Activated CD8-positive, alpha-beta T cell treated with anti-CD3 and anti-CD28 coated beads, Interleukin-2, amount 10 ng/mL, durations not matched to agents 7 days and 5 days (primary cell): ENCODE measurements around the gene RFESD. TPM values are rescaled to one million over a fixed set of nuclear protein-coding genes. Genes with fewer than 3 reads are reported as not detected.

Experiments
- ATAC-seq: fragments of 150-1000 bp; cut with Tn5 transposase; one replicate; pipeline ENCODE4 v1.10.0; 2021; ENCODE audit warnings: moderate library complexity
- CTCF ChIA-PET: fragments of 350-600 bp; sonication (Branson Sonifier 250); formaldehyde crosslinking; loops from one replicate; lab custom pipeline; 2021; ENCODE audit warnings: antibody characterized with exemption; lab: Charles Lee
- POLR2A ChIA-PET: fragments of 350-600 bp; sonication (Branson Sonifier 250); formaldehyde crosslinking; loops from one replicate; lab custom pipeline; 2021; ENCODE audit warnings: antibody characterized with exemption; lab: Charles Lee
- DNase-seq: peaks from one replicate; pipeline ENCODE4 v3.0.0-alpha.2; 2020
- H3K27ac Mint-ChIP-seq: one replicate; pipeline ENCODE4 v1.8.0; 2021; ENCODE audit warnings: mild to moderate bottlenecking, mixed read lengths
- H3K27me3 Mint-ChIP-seq: one replicate; pipeline ENCODE4 v1.8.0; 2021; ENCODE audit warnings: low read depth, mixed read lengths
- H3K36me3 Mint-ChIP-seq: one replicate; pipeline ENCODE4 v1.8.0; 2021; ENCODE audit warnings: low read depth, mixed read lengths
- H3K4me1 Mint-ChIP-seq: one replicate; pipeline ENCODE4 v1.8.0; 2021; ENCODE audit warnings: low read depth, mixed read lengths
- H3K4me3 Mint-ChIP-seq: one replicate; pipeline ENCODE4 v1.8.0; 2021; ENCODE audit warnings: mild to moderate bottlenecking, mixed read lengths
- H3K9me3 Mint-ChIP-seq: one replicate; pipeline ENCODE4 v1.8.0; 2022; ENCODE audit warnings: mixed read lengths; ENCODE audit not compliant: insufficient read depth
- total RNA-seq, 2 experiments: library from RNA; stranded (reverse); gene quantifications; one replicate each; pipeline ENCODE4 v1.2.3, GENCODE V29; 2021

RFESD gene
- total RNA-seq, 2 experiments from 2014 or later = 4.9 to 5.1 TPM

GRCh38 chr5:95667061-95667618, 20.6 kb downstream of the RFESD start:
- H3K4me1 Mint-ChIP-seq = no peaks in the 10 kb centered on the region

DNA sequence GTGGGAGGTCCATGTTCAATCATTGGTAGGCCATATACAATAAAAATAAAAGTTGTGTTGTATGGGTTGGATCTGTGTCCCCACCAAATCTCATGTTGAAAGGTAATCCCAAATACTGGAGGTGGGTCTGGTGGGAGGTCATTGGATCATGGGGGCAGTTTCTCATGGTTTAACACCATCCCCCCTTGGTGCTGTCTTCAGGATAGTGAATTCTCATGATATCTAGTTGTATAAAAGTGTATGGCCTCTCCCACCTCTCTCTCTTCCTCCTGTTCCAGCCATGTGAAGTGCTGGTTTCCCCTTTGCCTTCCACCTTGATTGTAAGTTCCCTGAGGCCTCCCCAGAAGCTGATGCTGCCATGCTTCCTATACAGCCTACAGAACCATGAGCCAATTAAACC, 21.1 kb downstream of the RFESD start:
- ATAC-seq (no peak), DNase-seq (no peak)
- no peak overlapping the region for H3K27ac Mint-ChIP-seq
- H3K4me1 Mint-ChIP-seq = no peaks in the 10 kb centered on the region
- no peaks in the 10 kb centered on the region for H3K36me3 Mint-ChIP-seq
- POLR2A ChIA-PET = no interaction called here
- no peaks in the 10 kb centered on the region for H3K9me3 Mint-ChIP-seq
- peaks cover 7% of the 10 kb centered on the region for H3K27me3 Mint-ChIP-seq
- H3K4me3 Mint-ChIP-seq = no peak overlapping the region
- CTCF ChIA-PET = interaction anchor here (1.2 to 4.8 kb wide), 3 partner anchors 21 to 180 kb away, joined by 3 to 42 read pairs (median 3); partner anchors contain the start of gene RFESD

More at GRCh38 chr5:95667061-95667618, 20.6 kb downstream of the RFESD start:
- DNase-seq (no peak), ATAC-seq (no peak)
- Mint-ChIP-seq H3K4me3 (no peak overlapping the region), H3K9me3 (no peaks in the 10 kb centered on the region), H3K36me3 (no peaks in the 10 kb centered on the region), H3K27me3 (peaks cover 5% of the 10 kb centered on the region), H3K27ac (no peak overlapping the region)
- ChIA-PET POLR2A (no interaction called here), CTCF (interaction anchor here (1.2 to 4.8 kb wide), 4 partner anchors 21 to 181 kb away, joined by 3 to 42 read pairs (median 8); partner anchors contain the start of gene RFESD)

DNA sequence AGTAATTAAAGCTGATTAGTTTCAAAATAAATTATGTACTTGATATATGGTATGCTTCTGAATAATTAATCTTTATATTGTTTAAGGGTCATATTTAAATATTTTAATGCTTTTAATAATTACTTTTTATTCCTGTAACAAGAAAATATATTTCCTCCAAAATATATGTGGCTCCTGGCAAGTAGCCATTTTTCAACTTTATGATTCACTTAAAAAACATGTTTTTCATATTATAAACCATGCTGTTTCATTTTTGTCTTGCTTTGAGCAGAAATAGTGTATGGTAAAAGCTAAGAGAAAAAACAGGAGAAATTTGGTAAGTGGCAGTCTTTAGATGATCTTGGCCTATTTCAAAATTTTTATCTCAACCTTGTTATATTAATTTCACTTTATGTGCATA, 21.6 kb downstream of the RFESD start:
- Mint-ChIP-seq H3K4me1 (no peaks in the 10 kb centered on the region), H3K27me3 (peaks cover 10% of the 10 kb centered on the region), H3K9me3 (no peaks in the 10 kb centered on the region), H3K36me3 (no peaks in the 10 kb centered on the region), H3K4me3 (no peak overlapping the region), H3K27ac (no peak overlapping the region)
- ChIA-PET POLR2A (no interaction called here), CTCF (interaction anchor here (1.2 to 2.8 kb wide), 2 partner anchors 22 to 113 kb away, joined by 3 to 12 read pairs; partner anchors contain the start of gene RFESD)
- DNase-seq = no peak
- no peak for ATAC-seq

- no peak for ATAC-seq
- CTCF ChIA-PET = interaction anchor here (1.0 to 2.8 kb wide), 2 partner anchors 14 to 113 kb away, joined by 3 to 12 read pairs; no protein-coding TSS in a partner anchor
Observed at GRCh38 chr5:95668728-95669127, 22.2 kb downstream of the RFESD start.

GRCh38 chr5:95669540-95669939, 23.0 kb downstream of the RFESD start:
- Mint-ChIP-seq H3K27me3 (peaks cover 11% of the 10 kb centered on the region), H3K9me3 (no peaks in the 10 kb centered on the region), H3K27ac (no peak overlapping the region), H3K4me1 (no peaks in the 10 kb centered on the region), H3K4me3 (no peak overlapping the region), H3K36me3 (no peaks in the 10 kb centered on the region)
- ATAC-seq (no peak), DNase-seq (no peak)
- ChIA-PET POLR2A (no interaction called here), CTCF (interaction anchor here (1.0 to 2.8 kb wide), 3 partner anchors 14 to 112 kb away, joined by 3 to 12 read pairs (median 3); partner anchors contain the start of gene RFESD)

More at GRCh38 chr5:95668728-95669127, 22.2 kb downstream of the RFESD start:
- no peaks in the 10 kb centered on the region for H3K9me3 Mint-ChIP-seq
- H3K4me3 Mint-ChIP-seq = no peak overlapping the region
- no peak for DNase-seq
- H3K27me3 Mint-ChIP-seq = peaks cover 11% of the 10 kb centered on the region
- no peaks in the 10 kb centered on the region for H3K4me1 Mint-ChIP-seq
- no peaks in the 10 kb centered on the region for H3K36me3 Mint-ChIP-seq
- POLR2A ChIA-PET = no interaction called here
- no peak overlapping the region for H3K27ac Mint-ChIP-seq

DNA sequence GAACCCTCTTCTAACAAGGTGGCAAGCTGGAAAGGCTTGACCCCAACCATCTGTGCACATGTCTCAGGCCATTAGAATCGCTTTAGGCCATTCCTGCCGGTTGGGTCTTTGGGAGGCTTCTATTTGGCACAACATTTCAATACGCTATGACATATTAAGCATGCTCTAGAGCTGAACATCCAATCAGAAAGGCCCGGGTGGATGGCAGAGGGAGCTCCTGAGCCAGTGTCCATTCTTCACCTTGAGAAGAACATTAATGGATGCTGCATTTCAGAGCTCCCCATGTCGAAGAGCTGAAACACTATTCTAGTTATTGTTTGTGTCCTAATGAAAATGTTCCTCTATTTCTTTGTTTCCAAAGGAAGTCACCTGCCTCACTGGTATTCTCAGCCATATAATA, 23.4 kb downstream of the RFESD start:
- DNase-seq = no peak
- POLR2A ChIA-PET = no interaction called here
- Mint-ChIP-seq H3K27me3 (peaks cover 11% of the 10 kb centered on the region), H3K4me1 (no peaks in the 10 kb centered on the region), H3K9me3 (no peaks in the 10 kb centered on the region), H3K36me3 (no peaks in the 10 kb centered on the region), H3K4me3 (no peak overlapping the region), H3K27ac (no peak overlapping the region)
- no peak for ATAC-seq
- CTCF ChIA-PET = interaction anchor here (1.1 to 2.8 kb wide), 2 partner anchors 23 to 111 kb away, joined by 3 to 12 read pairs; partner anchors contain the start of gene RFESD

- Mint-ChIP-seq H3K36me3 (no peaks in the 10 kb centered on the region), H3K27ac (no peak overlapping the region), H3K4me3 (no peak overlapping the region), H3K9me3 (no peaks in the 10 kb centered on the region), H3K27me3 (peaks cover 12% of the 10 kb centered on the region), H3K4me1 (no peaks in the 10 kb centered on the region)
- ATAC-seq (no peak), DNase-seq (no peak)
- ChIA-PET POLR2A (no interaction called here), CTCF (interaction anchor here (2.8 kb wide), 1 partner anchor 111 kb away, joined by 12 read pairs; no protein-coding TSS in a partner anchor)
Observed at GRCh38 chr5:95670568-95670967, 24.0 kb downstream of the RFESD start.

DNA sequence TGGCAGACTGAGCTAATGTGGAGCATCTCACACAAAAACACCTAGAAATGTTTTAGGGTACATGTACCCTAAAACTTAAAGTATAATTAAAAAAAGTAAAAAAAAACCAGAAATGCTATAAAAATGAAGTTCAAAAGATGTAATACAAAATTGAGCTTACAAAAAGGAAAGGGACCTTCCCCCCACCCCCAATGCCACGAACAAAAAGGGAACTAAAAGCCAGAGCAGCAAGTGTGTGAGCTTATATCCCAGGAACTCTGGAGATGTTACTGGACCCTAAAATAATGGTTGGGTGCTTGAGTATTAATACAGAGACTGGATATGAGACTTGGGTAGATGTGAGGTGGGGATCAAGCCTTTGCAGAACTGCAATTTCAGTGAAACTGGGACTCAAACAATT, 25.2 kb downstream of the RFESD start:
- no peaks in the 10 kb centered on the region for H3K9me3 Mint-ChIP-seq
- POLR2A ChIA-PET = no interaction called here

GRCh38 chr5:95672641-95673040, 26.1 kb downstream of the RFESD start:
- CTCF ChIA-PET = interaction anchor here (1.3 to 4.2 kb wide), 3 partner anchors 9 to 109 kb away, joined by 3 to 23 read pairs (median 6); no protein-coding TSS in a partner anchor
- Mint-ChIP-seq H3K27me3 (peaks cover 19% of the 10 kb centered on the region), H3K4me3 (no peak overlapping the region), H3K36me3 (no peaks in the 10 kb centered on the region), H3K9me3 (no peaks in the 10 kb centered on the region), H3K4me1 (no peaks in the 10 kb centered on the region), H3K27ac (no peak overlapping the region)
- ATAC-seq (no peak), DNase-seq (no peak)
- POLR2A ChIA-PET = no interaction called here

More for the DNA sequence above, 25.2 kb downstream of the RFESD start:
- Mint-ChIP-seq H3K4me3 (no peak overlapping the region), H3K27ac (no peak overlapping the region), H3K4me1 (no peaks in the 10 kb centered on the region), H3K27me3 (peaks cover 17% of the 10 kb centered on the region), H3K36me3 (no peaks in the 10 kb centered on the region)
- CTCF ChIA-PET = interaction anchor here (1.3 to 1.7 kb wide), 2 partner anchors 51 to 109 kb away, joined by 3 to 6 read pairs; no protein-coding TSS in a partner anchor
- ATAC-seq (no peak), DNase-seq (no peak)

GRCh38 chr5:95673081-95673480, 26.5 kb downstream of the RFESD start:
- Mint-ChIP-seq H3K27me3 (peaks cover 19% of the 10 kb centered on the region), H3K27ac (no peak overlapping the region), H3K9me3 (no peaks in the 10 kb centered on the region), H3K4me1 (no peaks in the 10 kb centered on the region), H3K4me3 (no peak overlapping the region), H3K36me3 (no peaks in the 10 kb centered on the region)
- ATAC-seq = no peak
- DNase-seq = no peak
- ChIA-PET POLR2A (no interaction called here), CTCF (interaction anchor here (1.2 to 4.2 kb wide), 2 partner anchors 9 to 173 kb away, joined by 3 to 23 read pairs; no protein-coding TSS in a partner anchor)

DNA sequence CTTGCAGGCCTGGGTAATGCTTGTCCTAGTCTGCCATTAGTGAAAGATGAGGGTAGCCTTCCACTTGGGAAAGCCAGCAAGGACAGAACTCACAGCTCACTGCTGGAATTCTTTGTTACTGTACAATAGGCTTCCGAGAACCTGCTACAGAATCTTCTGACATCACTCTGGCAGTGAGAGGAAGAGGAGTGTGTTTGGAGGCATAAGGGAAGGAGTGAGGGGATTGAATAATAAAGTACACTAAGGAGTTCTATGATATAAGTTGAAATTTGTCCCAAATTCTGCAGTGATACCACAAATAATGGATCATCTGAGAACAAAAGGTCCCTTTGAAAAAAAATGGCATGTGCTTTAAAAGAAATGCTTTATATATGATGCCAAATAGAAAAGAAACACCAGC, 36.3 kb downstream of the RFESD start, which contains the start of gene SPATA9:
Gene SPATA9, minus strand, starts transcription at position 101 of the 400 bp plus-strand sequence. CDS start 137 bp downstream, outside the sequence.
- H3K9me3 Mint-ChIP-seq = no peaks in the 10 kb centered on the region
- no peaks in the 10 kb centered on the region for H3K36me3 Mint-ChIP-seq
- DNase-seq (no peak), ATAC-seq (no peak)
- CTCF ChIA-PET = no interaction called here
- H3K4me3 Mint-ChIP-seq = no peak within 1 kb of the TSS
- H3K4me1 Mint-ChIP-seq = no peaks in the 10 kb centered on the region
- POLR2A ChIA-PET = no interaction called here
- H3K27ac Mint-ChIP-seq = no peak within 1 kb of the TSS
- peaks cover 33% of the 10 kb centered on the region for H3K27me3 Mint-ChIP-seq

DNA sequence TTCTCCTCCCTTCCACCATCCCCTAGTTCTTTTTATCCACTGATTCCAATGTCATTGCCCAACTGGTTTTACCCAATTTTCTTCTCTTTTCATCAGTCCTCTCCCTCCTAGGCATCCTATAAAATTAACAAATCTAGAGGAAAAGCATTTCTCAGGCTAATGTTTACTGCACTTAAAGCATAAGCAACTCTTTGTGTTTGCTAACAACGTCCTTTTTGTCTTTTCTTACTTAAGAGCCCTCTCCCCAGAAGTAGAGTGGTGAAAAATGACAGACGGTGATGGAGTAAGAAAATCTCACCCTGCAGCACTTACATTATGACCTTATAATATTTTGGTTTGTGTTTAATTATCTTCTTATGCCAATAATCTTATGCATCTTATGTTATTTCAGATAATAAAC, 37.8 kb downstream of the RFESD start:
- H3K4me3 Mint-ChIP-seq = no peak overlapping the region
- POLR2A ChIA-PET = no interaction called here
- DNase-seq (no peak), ATAC-seq (no peak)
- H3K4me1 Mint-ChIP-seq = no peaks in the 10 kb centered on the region
- no peaks in the 10 kb centered on the region for H3K36me3 Mint-ChIP-seq
- H3K27me3 Mint-ChIP-seq = peaks cover 30% of the 10 kb centered on the region
- H3K9me3 Mint-ChIP-seq = no peaks in the 10 kb centered on the region
- CTCF ChIA-PET = no interaction called here
- no peak overlapping the region for H3K27ac Mint-ChIP-seq
